ENCODE measurements around the gene AGBL4. TPM values are rescaled to one million over a fixed set of nuclear protein-coding genes. Genes with fewer than 3 reads are reported as not detected.

AGBL4 gene
- total and polyA plus RNA-seq, 2 of the 4 experiments (the other 2 are of a cell fraction), result not detected

GRCh38 chr1:48728584-48728983 is 1295.2 kb downstream of the AGBL4 start:
- H3K23ac ChIP-seq (ENCODE audit: low read depth, low read length), result no peak overlapping the region
- CTCF ChIA-PET, result no interaction called here

More at GRCh38 chr1:48728584-48728983, 1295.2 kb downstream of the AGBL4 start:
- whole genome bisulfite sequencing, 2 experiments (ENCODE audit: extremely low coverage in 2 of 2, insufficient read length in 1 of 2), result no CpG with 5 or more reads among the region's 2 CpGs
- no peak overlapping the region for H3K14ac ChIP-seq (replicated peaks; ENCODE audit: low read depth, low read length)
- H3K9ac ChIP-seq (ENCODE audit: low read depth, low read length), result no peak overlapping the region
- H4K20me1 ChIP-seq (ENCODE audit: insufficient read depth, low read length), result no peaks in the 10 kb centered on the region
- dilution Hi-C loops (cut with HindIII; ENCODE audit: low sequenced_read_pairs, unreplicated experiment), result no loop called here
- H3K4me1 ChIP-seq (ENCODE audit: control insufficient read depth, insufficient read depth, low read length), result no peaks in the 10 kb centered on the region
- no peak overlapping the region for H3K18ac ChIP-seq (ENCODE audit: low read depth, low read length)
- H4K91ac ChIP-seq (ENCODE audit: insufficient read depth, low read depth, low read length), result no peak overlapping the region
- ATAC-seq (ENCODE audit: low read depth) (no peak), DNase-seq (no peak)
- in situ Hi-C loops (cut with MboI; ENCODE audit: low sequenced_read_pairs), result no loop called here
- TF ChIP-seq MAZ (IDR thresholded peaks at IDR 0.05; ENCODE audit: borderline replicate concordance, low read depth, low read length) (no peak), MXI1 (IDR thresholded peaks at IDR 0.05; ENCODE audit: borderline replicate concordance, low read depth, low read length) (no peak), POLR2A (IDR thresholded peaks at IDR 0.05; ENCODE audit: low read depth, low read length) (no peak), CTCF (conservative IDR thresholded peaks at IDR 0.05; ENCODE audit: low read depth, low read length) (no peak), MAFK (IDR thresholded peaks at IDR 0.05; ENCODE audit: low read depth, low read length) (no peak)
- H3K79me1 ChIP-seq (ENCODE audit: low read depth in 1 of 2, low read length in 2 of 2), result no peaks in the 10 kb centered on the region
- H3K4ac ChIP-seq (ENCODE audit: low read depth, low read length), result no peak overlapping the region
- intact Hi-C loops (cut with micrococcal nuclease), result no loop called here
- no peak overlapping the region for H2AFZ ChIP-seq (replicated peaks; ENCODE audit: low read length, poor library complexity)
- H3K9me3 ChIP-seq (ENCODE audit: control insufficient read depth, insufficient read depth, low read length), result no peaks in the 10 kb centered on the region
- H2BK5ac ChIP-seq (ENCODE audit: low read depth, low read length, poor library complexity, severe bottlenecking), result no peak overlapping the region
- no peak overlapping the region for H2BK120ac ChIP-seq (ENCODE audit: low read depth, low read length)
- H3K56ac ChIP-seq (ENCODE audit: extremely low read depth, insufficient read depth, low read length), result no peak overlapping the region
- H3K36me3 ChIP-seq (ENCODE audit: control insufficient read depth, insufficient read depth, low read length), result no peaks in the 10 kb centered on the region; the same call in 1 of the 2 replicates
- H4K5ac ChIP-seq (ENCODE audit: low read depth, low read length), result no peak overlapping the region
- no peaks in the 10 kb centered on the region for H3K9me1 ChIP-seq (ENCODE audit: insufficient read depth, low read length)
- no peak overlapping the region for H3K27ac ChIP-seq (ENCODE audit: insufficient read depth, low read length)
- H3K4me2 ChIP-seq (ENCODE audit: low read depth, low read length), result no peak overlapping the region
- BruUV-seq (replicated peaks), result no TSS peak
- POLR2A ChIA-PET (ENCODE audit: unreplicated experiment), result no interaction called here
- no peak overlapping the region for H2AK5ac ChIP-seq (ENCODE audit: low read depth, low read length)
- no peak overlapping the region for H3K4me3 ChIP-seq (ENCODE audit: insufficient read depth, low read depth, low read length)
- H3K27me3 ChIP-seq (ENCODE audit: control insufficient read depth, insufficient read depth, low read length), result no peaks in the 10 kb centered on the region
- no peak overlapping the region for H2BK20ac ChIP-seq (ENCODE audit: low read depth, low read length)
- no peak overlapping the region for H2AK9ac ChIP-seq (replicated peaks; ENCODE audit: low read depth, low read length, poor library complexity)
- no peak overlapping the region for H2BK15ac ChIP-seq (ENCODE audit: low read depth, low read length)
- H4K8ac ChIP-seq (ENCODE audit: low read depth in 2 of 2, low read length in 2 of 2), result no peak overlapping the region
